PC-3 (cell line): ENCODE measurements around the gene SH3PXD2A.

Source experiments
- CTCF ChIP-seq: fragments of 300-600 bp; sonication (generic); conservative IDR thresholded peaks from 2 replicates; pipeline ENCODE4 v1.5.1; 2017; ENCODE audit warnings: antibody characterized with exemption, low read depth, mild to moderate bottlenecking, low read length
- EZH2 ChIP-seq: fragments of 300-600 bp; sonication (generic); IDR thresholded peaks from one replicate; pipeline ENCODE4 v1.6.1; 2017; ENCODE audit warnings: antibody characterized with exemption, mild to moderate bottlenecking, low read length; ENCODE audit not compliant: unreplicated experiment
- EZH2phosphoT487 ChIP-seq: fragments of 300-600 bp; sonication (generic); IDR thresholded peaks from 2 replicates; pipeline ENCODE4 v1.6.1; 2018; ENCODE audit warnings: mild to moderate bottlenecking, antibody characterized with exemption, low read length, borderline replicate concordance

GRCh38 chr10:103648251-103648635 lies 207.1 kb downstream of the SH3PXD2A start:
- TF ChIP-seq EZH2: no peak
- no peak for TF ChIP-seq CTCF
- TF ChIP-seq EZH2phosphoT487: no peak
